Measurements from ENCODE around the gene MEX3A.

MEX3A gene

DNA sequence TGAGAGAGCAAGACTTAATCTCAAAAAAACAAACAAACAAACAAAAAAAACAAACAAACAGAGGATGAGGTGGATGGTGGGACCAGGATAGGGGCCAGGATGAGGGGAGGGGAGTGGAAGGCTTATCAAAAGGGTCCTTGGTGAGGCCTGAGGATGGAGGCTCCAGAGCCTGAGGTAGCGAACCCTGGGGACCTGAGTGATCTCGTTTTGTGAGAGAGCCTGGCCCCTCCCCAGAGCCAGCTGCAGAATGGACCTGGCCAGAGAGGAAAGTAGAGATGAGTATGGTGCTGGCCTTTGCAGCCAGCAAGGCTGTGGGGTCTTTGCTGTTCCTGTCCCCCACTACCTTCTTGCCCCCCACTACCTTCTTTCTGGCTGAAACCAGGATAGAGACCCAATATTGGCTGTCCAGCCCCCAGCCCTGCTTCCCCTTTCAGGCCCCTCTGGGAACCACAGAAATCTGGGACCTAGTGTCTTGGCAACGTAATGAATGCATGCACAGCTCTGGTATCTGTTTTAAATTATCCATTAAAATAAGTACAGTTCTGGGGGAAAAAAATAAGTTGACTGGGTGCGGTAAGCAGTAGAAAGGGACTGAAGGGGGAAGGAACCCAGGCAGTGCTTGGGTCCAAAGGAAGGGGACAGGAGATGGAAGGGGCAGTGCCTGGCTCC, 31.2 kb upstream of the MEX3A start:
- H3K4me3 ChIP-seq, result no peak overlapping the region; the same call in 1 of the 2 replicates
- peaks cover 15% of the 10 kb centered on the region for H3K4me1 ChIP-seq
- H3K36me3 ChIP-seq (replicated peaks), result peaks cover 12% of the 10 kb centered on the region
- DNase-seq (ENCODE audit: low spot score in 2 of 2), result no peak
- no peaks in the 10 kb centered on the region for H3K9me3 ChIP-seq
- in situ Hi-C loops (cut with MboI; ENCODE audit: low sequenced_read_pairs), result no loop called here
- no peaks in the 10 kb centered on the region for H3K27me3 ChIP-seq (ENCODE audit: low read depth)

DNA sequence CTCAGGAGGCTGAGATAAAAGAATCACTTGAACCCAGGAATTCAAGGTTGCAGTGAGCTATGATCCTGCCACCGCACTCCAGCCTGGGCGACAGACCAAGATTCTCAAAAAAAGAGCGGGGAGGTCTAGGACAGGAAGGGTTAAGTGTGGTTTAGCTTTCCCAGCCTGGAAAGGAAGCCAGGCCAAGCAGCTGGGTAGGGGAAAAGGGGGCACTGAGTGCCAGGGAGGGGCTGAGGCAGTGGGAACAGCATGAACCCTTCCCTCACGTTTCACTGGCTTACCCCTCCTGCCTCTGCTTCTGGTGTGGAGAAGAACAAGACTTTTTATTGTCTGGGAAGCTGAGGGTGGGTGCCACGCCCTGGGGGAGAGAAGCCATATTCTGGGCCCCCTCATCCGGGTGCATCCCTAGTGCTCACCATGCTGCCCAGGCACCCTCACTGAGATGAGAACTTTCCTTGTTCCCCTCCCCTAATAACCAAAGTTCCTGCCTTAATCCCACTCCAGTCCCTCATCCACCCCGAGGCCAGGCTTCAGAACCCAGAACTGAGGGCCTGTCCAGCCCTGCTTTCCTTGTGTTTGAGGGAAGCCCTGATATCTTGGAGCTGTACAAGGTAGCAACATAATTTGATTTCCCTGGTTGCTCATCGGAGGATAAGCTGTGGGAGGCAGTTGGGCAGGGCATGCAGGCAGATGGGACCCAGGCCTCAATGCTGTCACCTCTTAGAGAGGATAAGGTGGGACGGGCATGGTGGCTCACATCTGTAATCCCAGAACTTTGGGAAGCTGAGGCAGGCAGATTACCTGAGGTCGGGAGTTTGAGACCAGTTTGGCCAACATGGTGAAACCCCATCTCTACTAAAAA, 30.2 kb upstream of the MEX3A start:
- H3K4me1 ChIP-seq, result peaks cover 12% of the 10 kb centered on the region
- DNase-seq (ENCODE audit: low spot score in 2 of 2), result no peak
- H3K27me3 ChIP-seq (ENCODE audit: low read depth), result no peaks in the 10 kb centered on the region
- H3K9me3 ChIP-seq, result no peaks in the 10 kb centered on the region
- no peak overlapping the region for H3K4me3 ChIP-seq
- in situ Hi-C loops (cut with MboI; ENCODE audit: low sequenced_read_pairs), result no loop called here
- peaks cover 11% of the 10 kb centered on the region for H3K36me3 ChIP-seq (replicated peaks)

- Histone ChIP-seq H3K27me3 (ENCODE audit: low read depth) (no peaks in the 10 kb centered on the region), H3K36me3 (replicated peaks) (peaks cover 6% of the 10 kb centered on the region), H3K4me1 (peaks cover 9% of the 10 kb centered on the region), H3K4me3 (no peak overlapping the region), H3K9me3 (no peaks in the 10 kb centered on the region)
- no peak for DNase-seq (ENCODE audit: low spot score in 2 of 2)
- in situ Hi-C loops (cut with MboI; ENCODE audit: low sequenced_read_pairs), result no loop called here
Observed at GRCh38 chr1:156111355-156111962, 29.2 kb upstream of the MEX3A start.

- in situ Hi-C loops (cut with MboI; ENCODE audit: low sequenced_read_pairs), result no loop called here
- Histone ChIP-seq H3K36me3 (replicated peaks) (peaks cover 7% of the 10 kb centered on the region), H3K27me3 (ENCODE audit: low read depth) (no peaks in the 10 kb centered on the region), H3K4me1 (peaks cover 15% of the 10 kb centered on the region), H3K4me3 (no peak overlapping the region), H3K9me3 (no peaks in the 10 kb centered on the region)
- no peak for DNase-seq (ENCODE audit: low spot score in 2 of 2)
Observed at GRCh38 chr1:156110252-156110651, 28.0 kb upstream of the MEX3A start.

- H3K9me3 ChIP-seq, result no peaks in the 10 kb centered on the region
- H3K27me3 ChIP-seq (ENCODE audit: low read depth), result no peaks in the 10 kb centered on the region
- peaks cover 9% of the 10 kb centered on the region for H3K4me1 ChIP-seq
- no peak overlapping the region for H3K4me3 ChIP-seq
- H3K36me3 ChIP-seq (replicated peaks), result peaks cover 3% of the 10 kb centered on the region; the same call in 1 of the 2 replicates
- DNase-seq (ENCODE audit: low spot score in 2 of 2), result no peak
- in situ Hi-C loops (cut with MboI; ENCODE audit: low sequenced_read_pairs), result no loop called here
Observed at GRCh38 chr1:156108664-156109241, 26.5 kb upstream of the MEX3A start.

DNA sequence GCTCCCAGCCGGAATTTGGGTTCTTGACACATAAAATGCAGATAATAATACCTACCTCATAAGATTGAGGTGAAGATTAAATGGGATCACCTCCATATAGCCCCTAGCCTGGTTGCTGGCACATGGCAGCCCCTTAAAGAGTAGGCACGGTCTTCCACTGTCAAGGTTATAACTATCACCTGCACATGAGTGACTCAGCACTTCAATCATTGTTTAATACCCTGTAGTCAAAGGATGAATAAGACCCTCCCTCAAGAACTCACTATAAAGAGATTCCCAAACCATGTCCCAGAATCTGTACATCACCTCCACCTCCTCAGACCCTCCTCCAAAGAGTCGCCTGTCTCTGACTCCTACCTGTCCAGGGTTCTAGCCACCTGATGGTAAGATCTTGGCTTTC, 25.8 kb upstream of the MEX3A start:
- Histone ChIP-seq H3K36me3 (replicated peaks) (peaks cover 3% of the 10 kb centered on the region; the same call in 1 of the 2 replicates), H3K27me3 (ENCODE audit: low read depth) (no peaks in the 10 kb centered on the region), H3K4me3 (no peak overlapping the region), H3K4me1 (peaks cover 8% of the 10 kb centered on the region), H3K9me3 (no peaks in the 10 kb centered on the region)
- no peak for DNase-seq (ENCODE audit: low spot score in 2 of 2)
- in situ Hi-C loops (cut with MboI; ENCODE audit: low sequenced_read_pairs), result no loop called here

DNA sequence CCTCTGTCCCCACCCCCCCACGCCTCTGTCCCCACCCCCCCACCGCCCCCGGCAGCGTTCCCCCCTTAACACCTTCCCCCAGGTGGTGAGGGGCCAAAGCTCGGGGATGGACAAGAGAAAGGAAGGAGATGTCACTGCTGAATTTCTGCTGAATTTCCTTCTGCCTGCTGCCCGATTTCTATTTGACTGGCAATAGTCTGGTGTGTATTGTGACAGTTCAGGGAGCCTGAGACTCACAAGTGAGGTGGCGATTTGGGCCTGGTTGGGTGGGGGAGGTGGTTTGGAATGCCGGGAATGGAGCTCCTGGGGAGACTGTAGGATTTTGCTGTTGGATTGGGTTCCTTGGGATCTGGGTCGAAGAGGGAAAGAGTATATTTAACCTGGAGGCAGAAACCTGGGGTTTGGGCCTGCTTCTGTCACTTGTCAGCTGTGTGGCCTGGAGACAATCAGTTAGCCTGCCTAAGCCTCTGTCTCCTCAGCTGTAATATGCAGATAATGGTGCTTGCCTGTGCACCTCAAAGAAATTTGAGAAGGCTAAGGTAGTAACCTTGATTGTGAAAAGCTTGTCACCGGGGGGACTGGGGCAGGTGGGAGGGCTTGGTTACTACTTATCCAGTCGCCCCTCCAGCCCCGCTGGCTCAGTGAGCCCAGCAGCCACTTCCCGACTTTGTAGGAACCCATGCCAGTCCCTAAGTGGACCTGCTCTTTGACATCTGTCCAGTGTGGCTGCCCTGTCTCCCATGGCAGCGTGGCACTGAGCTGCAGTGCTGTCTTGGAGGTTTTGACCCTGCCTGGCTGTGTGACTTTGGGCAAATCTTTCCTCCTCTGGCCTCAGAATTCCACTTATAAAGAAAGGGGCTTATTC, 24.6 kb upstream of the MEX3A start:
- no peak for DNase-seq (ENCODE audit: low spot score in 2 of 2)
- H3K4me3 ChIP-seq, result no peak overlapping the region
- peaks cover 3% of the 10 kb centered on the region; the same call in 1 of the 2 replicates for H3K36me3 ChIP-seq (replicated peaks)
- peaks cover 8% of the 10 kb centered on the region for H3K4me1 ChIP-seq
- in situ Hi-C loops (cut with MboI; ENCODE audit: low sequenced_read_pairs), result no loop called here
- H3K27me3 ChIP-seq (ENCODE audit: low read depth), result no peaks in the 10 kb centered on the region
- H3K9me3 ChIP-seq, result no peaks in the 10 kb centered on the region

- DNase-seq (ENCODE audit: low spot score in 2 of 2), result no peak
Observed at GRCh38 chr1:156104861-156105832, 22.9 kb upstream of the MEX3A start.

DNA sequence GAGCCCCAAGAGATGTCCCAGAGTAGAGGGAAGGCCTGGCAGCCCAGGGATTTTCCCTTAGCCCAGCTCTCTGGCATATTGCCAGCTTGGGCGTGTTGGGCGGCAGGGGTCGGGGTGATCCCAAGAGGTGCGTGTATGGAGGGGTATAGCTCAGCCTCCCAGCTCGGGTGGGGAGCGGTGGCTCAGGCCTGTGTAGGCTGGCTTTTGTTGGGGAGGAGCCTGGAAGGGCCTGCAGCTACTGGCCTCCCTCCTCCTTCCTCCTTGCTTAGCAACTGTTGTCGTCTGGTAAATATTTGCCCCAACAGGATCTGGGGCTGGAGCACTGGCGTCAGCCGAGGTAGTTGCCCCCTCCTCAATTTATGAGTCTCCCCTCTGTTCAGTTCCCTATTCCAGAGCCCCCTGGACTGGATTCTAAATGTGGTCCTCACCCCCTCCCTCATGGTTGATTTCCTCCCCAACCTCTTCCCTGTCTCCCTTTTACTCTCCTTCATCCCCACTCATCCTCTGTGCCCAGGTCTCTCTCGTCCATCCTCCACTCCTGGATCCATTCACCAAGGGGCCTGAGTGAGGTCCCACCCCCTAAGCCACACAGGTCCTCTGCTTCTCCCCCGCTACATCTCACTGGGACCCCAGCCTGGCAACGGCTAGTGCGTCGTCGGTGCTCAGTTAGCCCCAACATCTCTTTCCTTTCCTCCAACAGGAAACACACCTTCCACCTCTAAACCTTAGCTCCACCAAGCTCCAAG, 22.0 kb upstream of the MEX3A start:
- Histone ChIP-seq H3K27me3 (ENCODE audit: low read depth) (no peaks in the 10 kb centered on the region), H3K9me3 (no peaks in the 10 kb centered on the region), H3K36me3 (replicated peaks) (peaks cover 3% of the 10 kb centered on the region; the same call in 1 of the 2 replicates), H3K4me1 (peaks cover 22% of the 10 kb centered on the region), H3K4me3 (no peak overlapping the region)
- DNase-seq (ENCODE audit: low spot score in 2 of 2), result peak in 1 of 2 experiments; percentile 45
- in situ Hi-C loops (cut with MboI; ENCODE audit: low sequenced_read_pairs), result no loop called here

More at GRCh38 chr1:156104861-156105832, 22.9 kb upstream of the MEX3A start:
- Histone ChIP-seq H3K4me3 (no peak overlapping the region), H3K27me3 (ENCODE audit: low read depth) (no peaks in the 10 kb centered on the region), H3K4me1 (peaks cover 18% of the 10 kb centered on the region), H3K36me3 (replicated peaks) (peaks cover 3% of the 10 kb centered on the region; the same call in 1 of the 2 replicates), H3K9me3 (no peaks in the 10 kb centered on the region)
- in situ Hi-C loops (cut with MboI; ENCODE audit: low sequenced_read_pairs), result no loop called here

GRCh38 chr1:156103521-156103947, 21.3 kb upstream of the MEX3A start:
- Histone ChIP-seq H3K4me3 (no peak overlapping the region), H3K36me3 (replicated peaks) (0 out of 2 replicates have a peak, but pooled peaks cover 3% of the 10 kb centered on the region), H3K27me3 (ENCODE audit: low read depth) (no peaks in the 10 kb centered on the region), H3K4me1 (peaks cover 22% of the 10 kb centered on the region), H3K9me3 (no peaks in the 10 kb centered on the region)
- no peak for DNase-seq (ENCODE audit: low spot score in 2 of 2)
- in situ Hi-C loops (cut with MboI; ENCODE audit: low sequenced_read_pairs), result no loop called here

DNA sequence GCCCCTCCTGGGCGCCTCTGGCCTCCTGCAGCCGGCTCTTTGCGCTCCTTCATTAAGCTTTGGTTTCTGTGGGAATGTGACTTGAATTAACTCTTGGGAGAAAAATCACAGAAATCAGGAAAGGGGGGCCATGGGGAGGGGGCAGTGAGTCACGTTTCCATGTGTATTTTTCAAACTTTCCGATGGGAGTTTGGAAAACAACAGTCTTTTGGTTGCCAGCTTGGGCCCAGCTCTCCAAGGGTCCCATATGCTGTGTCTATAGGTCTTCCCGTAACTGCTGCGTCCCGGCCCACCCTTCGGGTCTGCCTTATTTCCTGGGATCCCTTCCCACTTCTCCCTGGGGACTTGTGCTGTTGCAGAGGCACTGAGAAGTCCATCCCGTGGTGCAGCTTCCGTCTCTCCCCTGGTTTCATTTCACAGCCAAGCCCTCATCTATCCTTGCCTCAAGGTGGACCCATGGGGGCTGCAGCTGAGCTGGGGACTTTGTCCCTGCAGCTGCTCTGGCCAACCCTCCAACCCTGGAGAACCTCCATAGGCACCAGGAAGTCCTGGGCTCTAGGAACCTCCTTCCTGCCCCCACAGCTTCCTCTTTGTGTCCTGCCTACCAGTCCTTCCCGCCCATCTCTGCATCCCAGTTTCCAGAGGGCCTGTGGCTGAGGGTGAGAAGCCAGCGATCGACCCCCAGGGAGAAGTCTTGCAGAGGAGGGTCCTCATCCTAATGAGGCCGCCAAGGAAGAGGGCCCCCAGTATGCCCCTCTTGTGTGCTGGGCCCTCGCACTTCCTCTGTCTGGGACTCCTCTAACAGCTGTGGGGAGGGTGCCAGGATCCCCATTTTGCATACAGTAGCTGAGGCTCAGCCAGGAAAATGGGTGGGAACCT, 20.6 kb upstream of the MEX3A start:
- Histone ChIP-seq H3K27me3 (ENCODE audit: low read depth) (no peaks in the 10 kb centered on the region), H3K4me3 (no peak overlapping the region), H3K36me3 (replicated peaks) (0 out of 2 replicates have a peak, but pooled peaks cover 3% of the 10 kb centered on the region), H3K4me1 (peaks cover 22% of the 10 kb centered on the region), H3K9me3 (no peaks in the 10 kb centered on the region)
- in situ Hi-C loops (cut with MboI; ENCODE audit: low sequenced_read_pairs), result no loop called here
- no peak for DNase-seq (ENCODE audit: low spot score in 2 of 2)
